ENCODE measurements around the gene ITGA7.

Gene ITGA7, protein sequence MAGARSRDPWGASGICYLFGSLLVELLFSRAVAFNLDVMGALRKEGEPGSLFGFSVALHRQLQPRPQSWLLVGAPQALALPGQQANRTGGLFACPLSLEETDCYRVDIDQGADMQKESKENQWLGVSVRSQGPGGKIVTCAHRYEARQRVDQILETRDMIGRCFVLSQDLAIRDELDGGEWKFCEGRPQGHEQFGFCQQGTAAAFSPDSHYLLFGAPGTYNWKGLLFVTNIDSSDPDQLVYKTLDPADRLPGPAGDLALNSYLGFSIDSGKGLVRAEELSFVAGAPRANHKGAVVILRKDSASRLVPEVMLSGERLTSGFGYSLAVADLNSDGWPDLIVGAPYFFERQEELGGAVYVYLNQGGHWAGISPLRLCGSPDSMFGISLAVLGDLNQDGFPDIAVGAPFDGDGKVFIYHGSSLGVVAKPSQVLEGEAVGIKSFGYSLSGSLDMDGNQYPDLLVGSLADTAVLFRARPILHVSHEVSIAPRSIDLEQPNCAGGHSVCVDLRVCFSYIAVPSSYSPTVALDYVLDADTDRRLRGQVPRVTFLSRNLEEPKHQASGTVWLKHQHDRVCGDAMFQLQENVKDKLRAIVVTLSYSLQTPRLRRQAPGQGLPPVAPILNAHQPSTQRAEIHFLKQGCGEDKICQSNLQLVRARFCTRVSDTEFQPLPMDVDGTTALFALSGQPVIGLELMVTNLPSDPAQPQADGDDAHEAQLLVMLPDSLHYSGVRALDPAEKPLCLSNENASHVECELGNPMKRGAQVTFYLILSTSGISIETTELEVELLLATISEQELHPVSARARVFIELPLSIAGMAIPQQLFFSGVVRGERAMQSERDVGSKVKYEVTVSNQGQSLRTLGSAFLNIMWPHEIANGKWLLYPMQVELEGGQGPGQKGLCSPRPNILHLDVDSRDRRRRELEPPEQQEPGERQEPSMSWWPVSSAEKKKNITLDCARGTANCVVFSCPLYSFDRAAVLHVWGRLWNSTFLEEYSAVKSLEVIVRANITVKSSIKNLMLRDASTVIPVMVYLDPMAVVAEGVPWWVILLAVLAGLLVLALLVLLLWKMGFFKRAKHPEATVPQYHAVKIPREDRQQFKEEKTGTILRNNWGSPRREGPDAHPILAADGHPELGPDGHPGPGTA

DNA sequence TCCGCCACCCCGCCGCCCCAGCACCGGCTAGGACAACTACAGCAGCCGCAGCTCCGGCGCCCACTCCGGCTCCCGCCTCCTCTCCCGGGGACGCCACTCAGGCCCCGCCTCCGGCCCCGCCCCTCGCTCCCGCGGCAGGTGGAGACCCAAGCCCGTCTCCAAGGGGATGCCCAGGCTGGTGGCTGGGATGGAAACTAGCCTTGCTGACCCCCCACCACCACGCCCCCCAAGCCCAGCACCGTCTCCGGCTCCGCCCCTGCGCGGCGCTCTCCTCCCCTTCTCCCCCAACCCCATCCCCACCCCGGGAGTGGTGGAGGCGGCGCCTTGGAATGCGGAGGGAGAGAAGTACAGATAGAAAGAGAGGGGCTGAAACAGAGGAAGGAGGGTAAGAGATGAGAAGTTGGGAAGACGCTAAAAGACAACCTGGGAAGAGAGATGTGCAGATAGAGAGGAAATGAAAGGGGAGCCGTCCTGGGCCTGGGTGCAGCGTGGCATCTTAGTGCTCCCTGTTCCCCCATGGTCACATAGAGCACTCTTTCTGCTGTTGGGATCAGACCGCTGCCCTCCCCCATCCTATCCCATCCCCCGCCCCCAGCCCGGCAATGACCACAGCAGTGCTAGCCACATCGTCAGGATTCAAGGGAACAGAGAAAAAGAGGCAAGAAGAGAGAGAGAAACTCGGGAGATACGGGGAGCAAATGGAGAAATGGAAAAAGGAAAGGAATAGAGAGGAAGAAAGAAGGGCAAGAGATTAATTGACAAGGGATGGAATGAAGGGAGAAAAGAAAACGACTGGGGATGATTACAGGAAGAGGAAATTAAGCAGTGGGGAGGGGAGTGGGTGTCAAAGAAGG, at the start of gene ITGA7:
TSS of gene ITGA7 (minus strand) at position 64 of the 854 bp plus-strand sequence. CDS start 222 bp downstream, outside the sequence.
- DNase-seq (ENCODE audit: low read depth in 2 of 2) = peak in 1 of 2 donors; percentile 63

DNA sequence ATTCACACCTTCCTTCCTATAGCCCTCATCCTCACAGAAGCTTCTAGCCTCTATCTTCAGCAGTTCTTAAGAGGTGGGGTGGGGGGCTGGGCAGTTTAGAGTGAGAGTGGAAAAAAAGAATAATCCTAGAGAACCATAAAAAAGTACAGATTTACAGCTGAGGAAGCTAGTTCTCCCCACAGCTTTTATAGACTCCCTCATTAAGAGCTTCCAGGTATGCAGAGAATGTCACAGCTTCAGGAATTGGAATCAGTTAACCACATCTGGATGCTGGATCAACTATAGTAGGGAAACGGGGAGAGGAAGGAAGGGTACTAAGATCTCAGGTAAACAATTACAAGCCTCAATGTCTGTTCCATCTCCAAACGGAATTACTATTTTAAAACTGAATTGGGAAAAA, 47.5 kb upstream of the ITGA7 start:
- DNase-seq (ENCODE audit: low read depth in 2 of 2) = no peak

DNA sequence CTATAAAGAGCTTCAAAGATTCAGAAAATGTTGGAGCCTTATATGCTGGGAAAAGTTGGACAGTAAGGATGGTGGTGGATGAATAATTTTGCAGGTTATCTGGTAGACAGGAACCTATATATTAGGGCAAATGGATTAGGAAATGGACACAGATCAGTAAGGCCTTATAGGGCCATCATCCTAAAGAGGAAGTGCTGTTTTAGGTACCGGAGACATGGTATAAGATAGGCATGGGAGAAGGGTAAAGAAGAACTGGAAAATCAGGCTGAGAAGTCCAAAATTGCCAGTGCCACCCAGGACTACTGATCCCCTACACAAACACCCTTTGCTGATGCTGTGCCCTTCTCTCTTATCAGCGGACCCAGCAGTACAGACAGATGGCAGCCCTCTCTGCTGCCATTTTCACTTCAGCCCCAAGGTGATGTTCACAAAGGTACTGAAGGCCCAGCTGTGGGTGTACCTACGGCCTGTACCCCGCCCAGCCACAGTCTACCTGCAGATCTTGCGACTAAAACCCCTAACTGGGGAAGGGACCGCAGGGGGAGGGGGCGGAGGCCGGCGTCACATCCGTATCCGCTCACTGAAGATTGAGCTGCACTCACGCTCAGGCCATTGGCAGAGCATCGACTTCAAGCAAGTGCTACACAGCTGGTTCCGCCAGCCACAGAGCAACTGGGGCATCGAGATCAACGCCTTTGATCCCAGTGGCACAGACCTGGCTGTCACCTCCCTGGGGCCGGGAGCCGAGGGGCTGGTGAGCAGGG, 40.7 kb upstream of the ITGA7 start:
- no peak for DNase-seq (ENCODE audit: low read depth in 2 of 2)

DNA sequence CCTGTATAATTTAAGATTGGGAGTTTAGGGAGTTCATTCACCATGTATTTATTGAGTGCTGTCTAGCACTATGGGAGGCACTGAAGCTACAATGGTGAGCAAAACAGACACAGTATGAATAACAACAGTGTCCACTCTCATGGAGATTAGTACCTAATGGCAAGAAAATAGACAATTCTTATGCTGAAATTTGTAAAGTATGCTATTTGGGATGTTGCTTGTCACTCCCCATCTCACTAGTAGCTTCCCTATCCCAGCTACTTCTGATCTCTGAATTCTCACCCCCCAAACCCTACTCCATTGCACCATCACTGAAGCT, 39.2 kb upstream of the ITGA7 start:
- no peak for DNase-seq (ENCODE audit: low read depth in 2 of 2)

DNA sequence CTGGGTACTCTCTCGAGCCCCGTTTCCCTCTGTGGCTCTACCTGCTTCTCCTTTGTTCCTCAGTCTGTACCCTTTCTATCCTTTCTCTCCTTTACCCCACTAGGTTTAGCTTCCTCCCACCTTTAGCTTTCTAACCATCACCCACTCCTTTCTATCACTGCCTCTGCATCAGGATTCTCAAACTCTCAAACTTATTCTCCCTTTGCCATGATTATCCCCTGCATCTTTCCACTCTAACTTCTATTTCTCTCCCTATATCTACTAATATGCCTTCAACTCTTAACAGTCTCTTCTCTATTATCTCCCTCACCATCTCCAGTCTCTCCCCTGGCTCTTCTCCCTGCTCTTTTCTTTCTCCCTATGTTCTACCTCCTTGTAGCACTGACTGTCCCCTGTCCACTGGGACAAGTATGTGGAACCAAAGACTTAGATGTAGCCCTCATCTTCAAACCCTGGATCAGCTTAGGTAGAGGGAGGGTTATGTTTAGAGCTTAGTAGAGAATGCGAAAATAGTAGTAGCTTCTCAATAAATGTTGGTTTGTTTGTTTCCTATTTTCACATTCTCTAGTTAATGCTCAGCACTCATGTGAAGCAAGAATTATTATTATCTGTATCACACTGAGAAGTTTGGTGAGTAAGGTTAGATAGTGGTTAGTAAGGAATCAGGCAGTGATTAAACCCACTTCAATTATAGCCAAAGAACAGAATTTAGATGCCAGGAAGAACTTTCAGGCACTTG, 38.6 kb upstream of the ITGA7 start:
- no peak for DNase-seq (ENCODE audit: low read depth in 2 of 2)

DNA sequence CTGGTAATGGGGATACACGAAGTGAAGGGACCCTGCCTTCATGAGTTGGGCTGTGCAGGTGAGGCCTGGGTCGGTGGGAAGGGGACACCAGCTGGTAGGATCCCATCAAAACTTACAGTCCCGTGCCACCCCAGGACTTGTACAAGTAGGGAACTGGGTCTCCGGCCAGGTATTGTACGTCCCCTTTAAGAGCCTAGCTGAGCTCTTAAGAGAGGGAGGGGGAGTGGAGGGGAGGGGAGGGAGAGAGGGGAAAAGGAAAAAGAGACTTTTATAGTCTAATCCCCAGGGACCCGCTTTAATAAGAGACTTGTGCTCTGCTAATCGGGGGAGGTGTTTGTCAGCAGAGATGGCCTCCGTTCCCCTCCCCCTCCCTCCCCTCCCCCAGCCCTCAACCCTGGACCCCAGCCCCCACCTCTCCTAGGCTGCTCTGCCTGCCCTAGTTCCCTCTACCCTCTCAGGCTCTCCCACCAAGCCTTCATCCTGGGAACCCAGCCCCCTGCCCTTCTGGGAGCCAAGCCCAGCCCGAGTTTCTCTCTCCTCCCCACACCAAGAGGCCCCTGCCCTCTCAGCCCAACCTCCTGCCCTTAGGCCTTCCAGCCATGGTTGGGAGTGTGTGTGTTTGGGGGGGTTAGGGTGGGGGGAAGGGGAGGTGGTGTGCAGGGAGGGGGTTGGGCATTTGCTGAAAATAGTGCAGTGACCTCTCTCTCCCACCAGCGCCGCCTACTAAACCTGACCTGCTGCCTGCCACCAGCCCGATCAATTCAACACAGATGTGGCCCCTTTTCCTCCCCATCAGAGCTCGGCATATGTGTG, 37.9 kb upstream of the ITGA7 start:
- DNase-seq (ENCODE audit: low read depth in 2 of 2) = no peak

DNA sequence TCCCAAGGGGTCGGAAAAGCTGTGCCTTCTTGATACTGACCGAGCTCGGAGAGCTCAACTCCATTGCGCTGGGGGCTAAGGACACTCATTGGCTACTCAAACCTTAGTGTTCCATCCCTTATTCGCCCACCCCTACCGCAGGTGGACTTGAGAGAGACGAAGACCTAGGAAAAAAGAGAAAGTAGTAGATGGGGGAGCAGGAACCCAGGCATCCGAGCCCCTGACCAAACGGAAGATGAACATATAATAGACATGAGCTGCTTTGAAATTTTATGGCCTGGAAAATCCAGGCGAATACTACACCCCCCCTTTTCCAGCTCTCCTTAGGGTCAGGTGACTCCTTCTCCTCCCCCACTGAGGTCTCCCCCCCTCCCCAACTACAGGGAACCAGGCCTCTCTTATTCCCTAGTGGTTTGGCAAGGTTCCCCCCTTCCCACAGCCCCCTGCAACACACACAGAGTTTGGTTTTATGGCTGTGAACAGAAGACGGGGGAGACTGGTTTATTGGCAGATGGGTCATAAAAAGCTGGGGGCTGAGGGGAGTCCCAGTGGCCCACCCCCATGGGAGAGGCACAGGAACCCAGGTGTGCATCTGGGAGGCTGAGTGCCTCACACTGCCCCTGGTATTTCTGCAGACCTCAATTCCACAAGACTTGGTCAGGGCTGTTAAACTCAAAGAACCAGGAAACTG, 36.8 kb upstream of the ITGA7 start:
- no peak for DNase-seq (ENCODE audit: low read depth in 2 of 2)

DNA sequence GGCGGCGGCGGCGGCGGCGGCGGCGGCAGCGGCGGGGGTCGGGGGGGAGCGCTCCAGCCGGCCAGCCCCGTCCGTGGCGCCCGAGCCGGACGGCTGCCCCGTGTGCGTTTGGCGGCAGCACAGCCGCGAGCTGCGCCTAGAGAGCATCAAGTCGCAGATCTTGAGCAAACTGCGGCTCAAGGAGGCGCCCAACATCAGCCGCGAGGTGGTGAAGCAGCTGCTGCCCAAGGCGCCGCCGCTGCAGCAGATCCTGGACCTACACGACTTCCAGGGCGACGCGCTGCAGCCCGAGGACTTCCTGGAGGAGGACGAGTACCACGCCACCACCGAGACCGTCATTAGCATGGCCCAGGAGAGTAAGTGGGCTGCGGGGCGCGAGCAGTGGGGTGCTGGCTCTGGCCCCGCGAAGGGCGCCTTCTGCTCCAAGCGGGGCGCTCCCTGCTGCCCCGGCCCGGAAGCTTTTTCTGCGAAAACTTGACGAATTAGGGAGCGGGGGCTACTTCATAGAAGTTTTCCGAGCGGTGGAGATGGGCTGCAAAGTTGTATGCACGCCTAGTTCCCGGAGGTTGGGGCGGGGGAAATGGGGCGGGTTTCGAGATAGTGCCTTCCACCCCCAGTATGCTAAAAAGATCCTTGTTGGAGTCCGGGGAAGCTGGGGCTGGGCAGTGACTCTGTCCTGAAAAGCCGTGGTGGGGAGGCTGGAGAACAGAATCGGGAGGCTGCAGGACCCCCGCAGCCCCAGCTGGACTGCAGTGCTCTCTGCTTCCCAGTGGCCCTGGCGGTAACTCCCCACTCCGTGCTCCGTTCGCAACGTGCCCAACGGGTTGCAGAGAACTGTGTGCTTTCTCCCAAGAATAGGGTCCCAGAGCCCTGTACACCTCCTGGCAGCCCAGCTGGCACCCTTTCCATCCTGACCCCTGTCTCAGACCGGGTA, 36.0 kb upstream of the ITGA7 start:
- peak in 1 of 2 donors; percentile 35 for DNase-seq (ENCODE audit: low read depth in 2 of 2)

DNA sequence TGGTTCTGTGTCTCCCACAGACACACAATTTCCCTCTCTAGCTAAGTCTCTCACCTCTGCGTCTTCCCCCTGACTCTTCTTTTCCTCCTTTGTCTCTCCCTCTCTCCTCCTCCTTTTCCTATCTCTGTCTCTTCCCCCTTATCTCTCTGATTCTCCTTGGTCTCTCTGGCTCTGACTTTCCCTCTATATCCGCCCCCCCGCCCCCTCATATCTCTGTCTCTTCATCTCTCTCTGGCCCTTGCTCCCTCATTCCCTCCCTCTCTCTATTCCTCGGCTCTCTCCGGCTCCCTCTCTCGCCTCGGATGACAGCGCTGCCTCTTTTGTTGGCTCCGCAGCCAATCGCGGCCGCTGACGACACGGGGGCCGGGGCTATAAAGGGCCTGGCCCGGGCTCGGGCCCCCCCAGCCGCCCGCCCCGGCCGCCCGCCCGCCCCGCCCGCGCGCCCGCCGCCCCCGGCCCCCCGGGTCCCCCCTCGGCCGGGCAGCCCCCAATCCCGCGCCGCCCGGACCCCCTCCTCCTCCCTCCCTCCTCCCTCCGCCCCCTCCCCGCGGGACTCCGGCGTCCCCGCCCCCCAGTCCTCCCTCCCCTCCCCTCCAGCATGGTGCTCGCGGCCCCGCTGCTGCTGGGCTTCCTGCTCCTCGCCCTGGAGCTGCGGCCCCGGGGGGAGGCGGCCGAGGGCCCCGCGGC, 35.2 kb upstream of the ITGA7 start, which contains the start of gene GDF11:
TSS of gene GDF11 (plus strand) at position 404 of the 687 bp plus-strand sequence. CDS start at position 599, 195 bp downstream.
- DNase-seq (ENCODE audit: low read depth in 2 of 2) = peak; percentile 45 to 65

DNA sequence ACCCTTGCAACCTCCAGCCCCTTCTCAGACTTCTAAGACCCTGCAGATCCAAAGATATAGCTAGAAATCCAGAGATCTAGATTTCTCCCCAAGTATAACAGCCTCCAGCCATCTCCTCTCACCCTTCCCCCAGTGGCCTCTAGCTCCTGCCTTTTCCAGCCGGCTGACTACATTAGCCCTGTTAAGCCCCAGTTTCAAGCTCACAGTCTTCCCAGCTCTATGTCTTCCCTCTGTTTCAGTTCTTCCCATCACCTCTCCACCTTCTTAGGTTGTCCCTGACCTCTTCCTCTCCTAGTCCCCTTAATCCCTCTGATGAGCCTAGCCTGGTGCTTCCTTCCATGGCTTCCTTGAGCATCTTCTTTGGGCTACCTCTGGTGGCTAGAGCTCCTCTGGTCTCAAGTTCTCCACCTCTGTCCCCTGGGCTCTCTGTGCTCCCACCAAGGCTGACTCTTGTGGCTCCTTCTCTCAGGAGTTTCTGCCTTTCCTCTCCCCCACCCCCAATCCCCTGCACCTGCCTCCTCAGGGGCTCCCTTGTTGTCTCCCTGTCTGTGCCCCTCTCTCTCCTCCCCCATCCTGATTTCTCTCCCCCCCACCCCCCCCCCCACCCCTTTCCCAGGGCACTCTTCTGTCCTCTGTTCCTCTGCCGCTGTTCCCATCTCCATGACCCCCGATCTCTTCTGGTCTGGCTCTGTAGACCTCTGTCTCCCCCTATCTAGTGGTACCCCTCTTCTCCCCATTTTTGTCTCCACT, 34.4 kb upstream of the ITGA7 start:
- DNase-seq (ENCODE audit: low read depth in 2 of 2) = no peak

DNA sequence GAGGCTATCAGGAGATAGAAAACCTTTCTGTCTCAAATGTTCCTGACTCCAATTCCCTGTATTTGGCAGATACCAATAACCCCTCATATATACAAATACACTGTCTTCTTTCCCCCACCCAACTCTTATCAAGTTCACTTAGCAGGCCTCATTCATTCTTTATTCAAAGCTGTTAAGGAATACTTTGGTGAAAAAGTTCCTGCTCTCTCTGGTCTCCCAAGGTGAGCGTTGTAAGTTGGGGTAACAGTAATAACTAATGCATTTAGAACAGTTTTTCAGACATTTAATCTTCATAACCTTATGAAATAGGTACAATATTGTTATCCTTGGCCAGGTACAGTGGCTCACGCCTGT, 31.3 kb upstream of the ITGA7 start:
- no peak for DNase-seq (ENCODE audit: low read depth in 2 of 2)

DNA sequence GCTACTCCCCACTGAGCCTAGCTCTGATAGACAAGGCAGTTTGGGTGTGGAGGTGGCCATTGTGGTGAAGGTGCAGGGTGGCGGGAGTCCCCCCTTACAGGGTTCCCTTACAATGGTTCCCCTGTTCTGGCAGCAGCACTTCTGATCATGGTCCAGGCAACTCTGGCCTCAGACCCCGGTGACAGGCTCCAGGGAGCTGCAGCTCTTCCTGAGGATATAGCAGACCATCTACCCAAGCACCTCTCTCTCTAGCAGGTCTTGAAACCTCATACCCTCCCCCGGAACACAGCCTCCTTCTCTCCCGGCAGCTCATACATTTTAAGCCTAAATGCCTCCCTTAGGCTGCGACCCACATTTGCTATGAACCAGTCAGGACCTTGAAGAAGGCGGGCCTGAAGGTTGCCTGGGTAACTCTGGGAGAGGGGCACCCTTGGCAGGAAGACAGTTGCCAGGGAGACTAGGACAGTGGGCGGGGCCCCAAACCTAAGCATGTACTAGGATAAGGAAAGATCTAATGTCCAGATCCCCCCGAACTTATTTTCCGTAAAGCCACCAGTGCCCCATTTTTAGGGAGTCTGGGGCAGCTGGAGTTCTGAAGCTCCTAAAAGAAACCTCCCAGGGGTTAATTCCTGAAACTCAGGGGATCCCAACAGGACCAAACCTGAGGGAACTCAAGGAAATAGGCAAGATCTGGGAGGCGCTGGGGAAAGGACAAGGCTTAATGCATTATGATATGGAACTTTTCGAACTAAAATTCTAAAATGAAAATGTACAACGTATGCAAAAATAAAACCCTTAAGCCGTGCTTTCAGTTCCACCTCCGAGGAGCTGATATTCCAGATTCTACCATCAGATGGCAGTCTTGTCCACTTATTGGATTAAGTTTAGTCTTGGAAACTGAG, 30.7 kb upstream of the ITGA7 start:
- DNase-seq (ENCODE audit: low read depth in 2 of 2) = peak; percentile 61 to 66

DNA sequence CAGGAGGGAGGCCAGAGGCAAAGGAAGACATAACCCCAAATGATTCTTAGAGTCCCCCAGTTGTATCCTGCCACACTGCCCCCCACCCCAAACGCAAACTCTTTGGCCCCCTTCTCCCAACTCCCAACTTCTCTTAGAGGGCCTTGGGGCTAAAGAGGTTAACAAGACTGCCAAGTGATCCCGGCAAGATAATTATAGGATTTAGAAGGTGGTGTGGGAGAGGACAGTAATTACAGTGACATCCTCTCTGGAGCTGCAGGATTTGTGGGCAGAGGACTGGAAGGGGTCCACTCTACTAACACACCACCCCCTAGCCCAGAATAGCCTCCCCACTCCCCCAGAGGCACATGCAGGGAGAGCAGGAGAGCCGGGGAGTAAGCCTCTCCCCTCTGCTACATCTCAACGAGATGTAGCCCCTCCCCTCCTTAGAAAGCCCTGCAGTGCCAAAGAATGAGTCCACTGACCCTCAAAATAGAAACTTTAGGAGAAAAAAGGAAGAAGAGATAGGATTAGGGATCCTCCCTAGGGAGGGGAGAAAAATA, 29.9 kb upstream of the ITGA7 start:
- no peak for DNase-seq (ENCODE audit: low read depth in 2 of 2)

DNA sequence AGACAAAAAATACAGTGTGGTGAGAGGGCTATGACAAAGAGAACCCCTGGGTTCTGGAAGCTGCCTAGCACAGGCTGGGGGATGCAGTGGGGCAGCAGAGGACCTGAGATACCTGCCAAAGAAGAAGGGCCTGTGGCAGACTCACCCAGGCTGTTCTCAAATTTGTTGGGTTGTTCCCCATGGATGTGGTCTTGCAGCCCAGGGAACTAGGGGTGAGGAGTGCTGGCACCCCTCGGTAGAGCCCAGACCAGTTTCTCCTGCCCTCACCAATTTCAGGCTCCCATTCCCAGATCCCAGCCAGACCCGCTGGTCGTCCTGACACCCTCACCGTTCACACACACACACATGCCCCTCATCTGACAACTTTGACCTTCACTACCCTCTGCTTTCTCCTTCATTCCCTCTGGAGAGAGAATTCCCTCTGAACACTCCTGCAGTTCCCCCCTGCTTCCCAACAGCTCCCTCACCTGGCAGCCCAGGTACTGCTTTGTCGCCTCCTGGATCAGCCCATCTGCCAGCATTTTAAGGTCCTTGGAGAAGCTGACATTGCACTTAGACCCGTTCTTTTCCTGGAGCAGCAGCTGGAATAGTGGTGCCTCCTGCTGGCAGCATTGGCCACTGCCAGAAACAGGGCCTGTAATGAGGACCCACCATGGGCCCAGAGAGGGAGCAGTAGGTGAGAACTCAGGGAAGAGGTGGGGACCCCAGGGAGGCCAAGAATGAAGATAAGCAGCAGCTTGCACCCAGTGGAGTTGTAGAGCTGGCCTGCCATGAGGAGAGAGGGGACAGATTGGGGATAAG, 29.3 kb upstream of the ITGA7 start:
- DNase-seq (ENCODE audit: low read depth in 2 of 2) = no peak
